ENCODE data around the gene OTOA.
"Not testable (repeated sequence)": the region's sequence is repeated elsewhere in the genome, so short reads cannot be mapped to it uniquely, and the experiment has no call there.

DNA sequence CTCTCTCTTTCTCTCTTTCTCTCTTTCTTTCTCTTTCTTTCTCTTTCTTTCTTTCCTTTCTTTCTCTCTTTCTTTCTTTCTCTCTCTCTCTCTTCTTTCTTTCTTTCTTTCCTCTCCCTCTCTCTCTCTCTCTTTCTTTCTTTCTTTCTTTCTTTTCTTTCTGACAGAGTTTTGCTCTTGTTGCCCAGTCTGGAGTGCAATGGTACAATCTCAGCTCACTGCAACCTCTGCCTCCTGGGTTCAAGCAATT, 50.5 kb downstream of the OTOA start:
- not testable (repeated sequence) for TF ChIP-seq POLR2A (IDR thresholded peaks at IDR 0.05; ENCODE audit: extremely low read depth, insufficient read length); MYC (IDR thresholded peaks at IDR 0.05; ENCODE audit: low read depth, low read length)
- TF ChIP-seq, protein P1, sequence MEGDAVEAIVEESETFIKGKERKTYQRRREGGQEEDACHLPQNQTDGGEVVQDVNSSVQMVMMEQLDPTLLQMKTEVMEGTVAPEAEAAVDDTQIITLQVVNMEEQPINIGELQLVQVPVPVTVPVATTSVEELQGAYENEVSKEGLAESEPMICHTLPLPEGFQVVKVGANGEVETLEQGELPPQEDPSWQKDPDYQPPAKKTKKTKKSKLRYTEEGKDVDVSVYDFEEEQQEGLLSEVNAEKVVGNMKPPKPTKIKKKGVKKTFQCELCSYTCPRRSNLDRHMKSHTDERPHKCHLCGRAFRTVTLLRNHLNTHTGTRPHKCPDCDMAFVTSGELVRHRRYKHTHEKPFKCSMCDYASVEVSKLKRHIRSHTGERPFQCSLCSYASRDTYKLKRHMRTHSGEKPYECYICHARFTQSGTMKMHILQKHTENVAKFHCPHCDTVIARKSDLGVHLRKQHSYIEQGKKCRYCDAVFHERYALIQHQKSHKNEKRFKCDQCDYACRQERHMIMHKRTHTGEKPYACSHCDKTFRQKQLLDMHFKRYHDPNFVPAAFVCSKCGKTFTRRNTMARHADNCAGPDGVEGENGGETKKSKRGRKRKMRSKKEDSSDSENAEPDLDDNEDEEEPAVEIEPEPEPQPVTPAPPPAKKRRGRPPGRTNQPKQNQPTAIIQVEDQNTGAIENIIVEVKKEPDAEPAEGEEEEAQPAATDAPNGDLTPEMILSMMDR (IDR thresholded peaks at IDR 0.05; ENCODE audit: low read depth, low read length): not testable (repeated sequence)
- TF ChIP-seq, protein P2, sequence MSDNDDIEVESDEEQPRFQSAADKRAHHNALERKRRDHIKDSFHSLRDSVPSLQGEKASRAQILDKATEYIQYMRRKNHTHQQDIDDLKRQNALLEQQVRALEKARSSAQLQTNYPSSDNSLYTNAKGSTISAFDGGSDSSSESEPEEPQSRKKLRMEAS (IDR thresholded peaks at IDR 0.05; ENCODE audit: low read depth, low read length): not testable (repeated sequence)
